GM18909 (cell line): ENCODE data around the gene POGK.
"Not testable (repeated sequence)": the region's sequence is repeated elsewhere in the genome, so short reads cannot be mapped to it uniquely, and the experiment has no call there.

ENCODE experiments used
- ATAC-seq: cut with Tn5 transposase; IDR thresholded peaks from one replicate; pipeline ENCODE4 v1.9.1; 2021; ENCODE audit warnings: mild to moderate bottlenecking; ENCODE audit not compliant: unreplicated experiment, poor library complexity

POGK gene, protein sequence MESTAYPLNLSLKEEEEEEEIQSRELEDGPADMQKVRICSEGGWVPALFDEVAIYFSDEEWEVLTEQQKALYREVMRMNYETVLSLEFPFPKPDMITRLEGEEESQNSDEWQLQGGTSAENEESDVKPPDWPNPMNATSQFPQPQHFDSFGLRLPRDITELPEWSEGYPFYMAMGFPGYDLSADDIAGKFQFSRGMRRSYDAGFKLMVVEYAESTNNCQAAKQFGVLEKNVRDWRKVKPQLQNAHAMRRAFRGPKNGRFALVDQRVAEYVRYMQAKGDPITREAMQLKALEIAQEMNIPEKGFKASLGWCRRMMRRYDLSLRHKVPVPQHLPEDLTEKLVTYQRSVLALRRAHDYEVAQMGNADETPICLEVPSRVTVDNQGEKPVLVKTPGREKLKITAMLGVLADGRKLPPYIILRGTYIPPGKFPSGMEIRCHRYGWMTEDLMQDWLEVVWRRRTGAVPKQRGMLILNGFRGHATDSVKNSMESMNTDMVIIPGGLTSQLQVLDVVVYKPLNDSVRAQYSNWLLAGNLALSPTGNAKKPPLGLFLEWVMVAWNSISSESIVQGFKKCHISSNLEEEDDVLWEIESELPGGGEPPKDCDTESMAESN

DNA sequence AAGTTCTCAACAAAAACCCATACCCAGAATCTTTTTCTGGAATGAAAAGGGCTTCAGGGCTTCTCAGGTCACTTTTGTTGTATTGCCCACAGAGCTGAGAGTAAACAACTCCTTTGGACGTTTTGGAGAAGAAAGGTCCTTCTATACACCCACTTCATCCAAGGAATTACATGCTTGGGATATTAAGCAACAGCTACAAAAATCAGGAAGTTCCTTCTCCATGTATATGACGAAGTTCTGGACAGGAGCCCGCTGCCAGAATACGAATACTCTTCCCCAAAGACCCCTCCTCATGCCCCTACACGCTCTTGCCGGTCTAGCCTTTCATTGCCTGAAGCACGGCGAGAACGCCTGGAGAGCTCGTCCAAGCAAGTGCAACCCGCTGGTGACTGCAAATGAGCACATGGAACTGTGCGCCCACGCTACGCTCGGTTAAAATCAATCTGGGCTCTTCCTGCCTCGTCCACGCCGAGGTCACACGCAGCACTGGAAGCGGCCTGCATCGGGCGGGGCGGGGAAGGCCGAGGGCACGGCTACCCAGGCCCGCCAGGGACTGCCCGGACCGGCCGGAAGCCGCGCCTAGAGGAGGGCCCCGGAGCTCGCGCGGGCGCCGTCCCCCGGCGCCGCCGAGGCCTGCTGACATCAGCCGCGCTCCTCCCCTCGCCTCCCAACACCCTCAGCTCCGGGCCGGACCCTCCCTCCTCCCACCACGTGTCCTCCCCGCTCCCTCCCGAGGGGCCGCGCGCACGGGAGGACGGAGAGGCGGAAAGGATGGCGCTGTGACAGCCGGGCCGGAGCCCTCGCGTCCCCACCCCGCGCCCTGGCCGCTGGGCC is at the start of gene POGK:
TSS of gene POGK (plus strand) at position 710 of the 834 bp plus-strand sequence. CDS start 1,482 bp downstream, outside the sequence.
- peak; percentile 96 for ATAC-seq

DNA sequence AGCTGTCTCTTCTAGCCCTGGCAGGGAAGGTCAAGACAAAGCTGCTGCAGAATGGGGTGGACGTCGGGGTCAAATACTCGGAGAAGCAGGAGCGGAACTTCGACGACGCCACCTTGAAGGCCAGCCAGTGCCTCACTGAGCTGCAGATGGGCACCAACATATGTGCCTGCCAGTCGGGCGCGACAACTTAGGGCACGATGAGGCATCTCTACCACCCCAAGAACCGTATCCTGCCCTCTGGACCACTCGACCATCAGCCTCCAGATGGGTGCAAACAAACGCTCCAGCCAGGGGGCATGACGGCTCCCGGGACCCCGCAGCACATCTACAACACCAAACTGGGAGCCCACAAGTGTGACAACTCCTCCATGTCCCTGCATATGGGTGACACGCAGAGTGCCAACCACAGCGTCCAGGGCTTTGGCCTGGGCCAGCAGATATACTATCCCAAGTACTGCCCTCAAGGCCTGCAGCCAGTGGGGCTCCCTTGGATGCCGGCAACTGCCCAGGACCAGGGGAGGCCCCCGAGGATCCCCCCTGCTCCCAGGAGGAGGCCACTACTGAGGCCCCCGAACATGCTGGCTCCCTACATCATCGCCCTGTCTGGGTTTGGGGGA is 42.5 kb upstream of the POGK start:
- ATAC-seq: no peak

DNA sequence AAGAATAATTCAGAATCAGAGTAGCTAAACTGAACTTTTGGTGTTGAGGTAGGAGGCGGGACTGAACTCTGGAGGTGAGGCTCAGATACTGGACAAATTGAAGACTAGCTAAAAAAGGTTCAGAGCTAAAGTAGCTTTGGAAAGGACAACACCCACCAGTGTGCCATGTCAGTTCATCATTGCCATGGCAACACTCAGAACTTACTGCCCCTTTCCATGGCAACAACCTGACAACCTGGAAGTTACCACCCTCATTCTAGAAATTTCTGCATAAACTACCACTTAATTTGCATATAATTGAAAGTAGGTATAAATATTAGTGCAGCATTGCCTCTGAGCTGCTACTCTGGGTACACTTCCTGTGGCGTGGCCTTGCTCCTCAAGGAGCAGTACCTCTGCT is 30.3 kb upstream of the POGK start:
- no peak for ATAC-seq

DNA sequence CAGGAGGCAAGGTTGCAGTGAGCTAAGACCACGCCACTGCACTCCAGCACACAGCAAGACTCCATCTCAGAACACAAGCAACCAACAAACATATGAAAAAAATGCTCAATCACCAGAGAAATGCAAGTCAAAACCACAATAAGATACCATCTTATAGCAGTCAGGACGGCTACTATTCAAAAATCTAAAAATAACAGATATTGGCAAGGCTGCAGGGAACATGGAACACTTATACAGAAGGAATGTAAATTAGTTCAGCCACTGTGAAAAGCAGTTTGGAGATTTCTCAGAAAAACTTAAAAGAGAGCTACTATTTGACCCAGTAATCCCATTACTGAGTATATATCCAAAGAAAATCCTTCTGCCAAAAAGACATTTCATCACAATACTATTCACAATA is 27.6 kb upstream of the POGK start:
- no peak for ATAC-seq

GRCh38 chr1:166813508-166814223 is 25.6 kb upstream of the POGK start:
- ATAC-seq: no peak

- no peak for ATAC-seq
Observed at GRCh38 chr1:166814611-166815010, 24.7 kb upstream of the POGK start.

DNA sequence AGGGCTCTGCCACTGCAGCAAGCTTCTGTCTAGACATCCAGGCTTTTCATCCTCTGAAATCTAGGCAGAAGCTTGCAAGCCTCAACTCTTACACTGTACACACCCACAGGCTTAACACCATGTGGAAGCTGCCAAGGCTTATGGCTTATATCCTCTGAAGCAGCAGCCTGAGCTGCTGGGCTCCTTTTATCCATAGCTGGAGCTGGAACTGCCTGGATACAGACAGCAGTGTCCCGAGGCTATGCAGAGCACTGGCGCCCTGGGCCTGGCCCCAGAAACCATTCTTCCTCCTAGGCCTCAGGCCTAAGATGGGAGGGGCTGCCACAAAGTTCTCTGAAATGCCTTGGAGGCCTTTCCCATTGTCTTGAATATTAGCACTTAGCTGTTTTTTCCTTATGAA is 19.3 kb upstream of the POGK start:
- ATAC-seq: no peak

- ATAC-seq: no peak
Observed at GRCh38 chr1:166822385-166822784, 16.9 kb upstream of the POGK start.

GRCh38 chr1:166827426-166827825 is 11.8 kb upstream of the POGK start:
- ATAC-seq: no peak

DNA sequence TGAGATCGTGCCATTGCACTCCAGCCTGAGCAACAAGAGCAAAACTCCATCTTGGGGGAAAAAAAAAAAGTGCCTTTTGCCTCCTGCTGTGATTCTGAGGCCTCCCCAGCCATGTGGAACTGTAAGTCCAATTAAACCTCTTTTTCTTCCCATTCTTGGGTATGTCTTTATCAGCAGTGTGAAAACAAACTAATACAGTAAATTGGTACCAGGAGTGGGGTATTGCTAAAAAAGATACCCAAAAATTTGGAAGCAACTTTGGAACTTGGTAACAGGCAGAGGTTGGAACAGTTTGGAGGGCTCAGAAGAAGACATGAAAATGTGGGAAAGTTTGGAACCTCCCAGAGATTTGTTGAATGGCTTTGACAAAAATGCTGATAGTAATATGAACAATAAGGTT is 9.5 kb upstream of the POGK start:
- not testable (repeated sequence) for ATAC-seq

- ATAC-seq: no peak
Observed at GRCh38 chr1:166836733-166837132, 2.5 kb upstream of the POGK start.

GRCh38 chr1:166839600-166840308 is 479 bp downstream of the POGK start:
- peak; percentile 36 for ATAC-seq

DNA sequence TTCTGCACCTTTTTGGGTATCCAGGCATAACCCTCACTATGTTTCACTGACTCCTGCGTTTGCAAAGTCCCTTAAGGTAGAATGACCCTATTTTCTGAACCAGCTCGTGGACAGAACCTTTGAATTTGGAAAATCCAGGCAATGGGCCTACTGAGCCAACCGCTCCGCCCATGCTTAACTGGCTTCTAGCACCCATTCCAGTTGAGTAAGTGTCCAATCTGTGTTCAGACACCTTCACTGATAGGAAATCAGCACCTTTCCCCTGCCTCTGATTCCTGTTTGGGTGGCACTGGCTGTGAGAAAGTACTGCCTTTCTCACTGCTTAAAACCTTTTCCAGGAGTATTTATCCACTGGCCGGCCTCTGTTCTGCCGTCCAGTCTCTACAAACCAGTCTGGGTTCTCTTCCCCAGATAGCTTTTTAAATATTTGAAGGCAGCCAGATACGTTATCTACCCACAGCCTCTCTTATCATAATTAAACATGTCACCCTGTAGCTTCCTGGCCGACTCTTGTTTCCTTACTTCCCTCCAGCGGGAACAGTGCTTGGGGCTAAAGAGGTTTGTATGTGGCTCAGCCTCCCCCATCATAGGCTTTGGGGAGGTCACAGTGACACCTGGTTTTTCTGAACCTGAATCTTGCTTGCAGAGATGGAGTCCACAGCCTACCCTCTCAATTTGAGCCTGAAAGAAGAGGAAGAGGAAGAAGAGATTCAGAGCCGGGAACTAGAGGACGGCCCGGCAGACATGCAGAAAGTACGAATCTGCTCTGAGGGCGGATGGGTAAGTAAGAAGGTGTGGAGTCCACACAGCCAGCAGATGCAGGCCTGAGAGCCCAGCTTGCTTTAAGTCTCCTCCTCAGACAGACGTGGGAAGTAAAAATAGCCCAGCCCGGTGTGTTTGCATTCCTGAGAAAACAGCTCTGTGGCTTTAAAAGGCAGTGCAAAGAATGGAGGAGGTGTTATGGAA is 1.3 kb downstream of the POGK start:
- no peak for ATAC-seq

GRCh38 chr1:166843322-166843721 is 4.0 kb downstream of the POGK start:
- no peak for ATAC-seq

DNA sequence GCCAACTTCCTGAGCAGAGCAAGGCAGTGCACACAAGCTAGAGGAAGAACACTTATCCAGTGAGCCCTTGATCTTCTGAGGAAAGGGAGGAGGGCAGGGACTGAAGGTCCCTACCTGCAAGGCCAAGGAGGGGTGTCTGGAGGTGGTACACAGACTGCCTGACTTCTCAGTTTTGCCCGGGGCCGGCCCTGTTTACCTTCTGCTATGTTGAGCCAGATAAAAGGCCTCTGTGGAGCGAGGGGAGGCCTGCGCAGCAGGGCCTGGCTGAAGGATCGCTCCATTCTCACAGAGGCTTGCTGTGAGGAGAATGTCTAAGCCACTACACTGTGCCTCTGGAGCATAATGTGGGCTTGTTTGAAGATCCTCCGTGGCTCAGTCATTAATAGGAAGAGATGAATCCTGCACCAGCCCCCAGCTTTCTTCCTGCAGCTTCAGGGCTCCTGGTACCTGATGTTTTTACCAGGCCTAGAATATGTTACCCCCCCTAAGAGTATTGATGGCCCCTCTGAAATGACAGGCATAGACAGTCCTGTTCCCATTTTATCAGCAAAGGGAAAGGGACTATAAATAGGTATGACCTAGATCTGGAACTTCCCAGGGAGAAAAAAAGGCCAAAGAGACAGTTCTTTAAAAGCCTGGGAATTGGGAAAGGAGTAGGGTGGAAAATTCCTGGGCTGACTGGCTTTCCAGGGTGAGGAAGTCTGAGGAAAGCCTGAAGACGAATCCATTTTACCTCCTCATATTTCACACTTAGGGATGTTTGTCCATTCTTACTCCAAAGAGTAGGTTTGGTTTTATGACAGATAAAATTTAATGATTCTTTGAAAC is 4.7 kb downstream of the POGK start:
- no peak for ATAC-seq

DNA sequence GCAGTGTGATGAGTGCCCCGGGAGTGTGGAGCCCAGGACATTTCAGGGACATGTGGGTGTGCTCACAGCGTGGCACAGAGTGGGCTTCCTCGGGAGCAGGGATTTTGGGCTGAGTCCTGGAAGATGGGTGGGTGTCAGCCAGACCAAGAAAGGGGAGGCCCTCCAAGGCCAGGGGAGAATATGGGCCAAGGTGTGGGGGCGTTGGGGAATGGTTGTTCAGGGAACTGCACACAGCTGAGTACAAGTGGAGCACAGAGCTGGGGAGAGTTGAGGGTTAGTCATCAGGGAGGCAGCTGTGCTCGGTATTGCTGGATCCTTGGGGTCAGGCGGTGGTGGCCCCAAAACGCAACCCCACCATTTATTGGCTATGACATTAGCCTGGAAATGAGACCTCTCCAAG is 5.5 kb downstream of the POGK start:
- no peak for ATAC-seq

GRCh38 chr1:166848193-166848592 is 8.9 kb downstream of the POGK start:
- ATAC-seq: no peak
